Psoas muscle (tissue), 8 donors: ENCODE measurements around the gene ZMYM4. TPM values are rescaled to one million over a fixed set of nuclear protein-coding genes. Genes with fewer than 3 reads are reported as not detected.

Experiments used
- ATAC-seq, 4 donors: fragments of 200-7000 bp; cut with Tn5 transposase; one replicate each; pipeline ENCODE4 v1.9.1; 2020; ENCODE audit warnings: moderate library complexity in 3 of 4, mild to moderate bottlenecking in 2 of 4
- DNase-seq, 2 donors: peaks; one replicate each; pipeline ENCODE4 v3.0.0-alpha.2; 2020
- H3K27ac ChIP-seq: fragments of 200-600 bp; one replicate; pipeline ENCODE4 v1.8.0; 2022
- H3K27me3 ChIP-seq, 3 donors: fragments of 200-600 bp in 1 of 3; one replicate each; pipeline versions ENCODE4 v1.6.1 to v1.8.0; 2013 to 2022; ENCODE audit warnings: low read length in 2 of 3, mild to moderate bottlenecking in 2 of 3, moderate library complexity in 1 of 3; ENCODE audit not compliant: insufficient read depth in 3 of 3
- H3K36me3 ChIP-seq, 2 donors: fragments of 200-600 bp in 1 of 2; one replicate each; pipeline versions ENCODE4 v1.6.1 to v1.8.0; 2013 to 2022; ENCODE audit warnings: low read depth in 1 of 2, mild to moderate bottlenecking in 1 of 2, moderate library complexity in 1 of 2; ENCODE audit not compliant: insufficient read depth in 1 of 2
- H3K4me1 ChIP-seq: fragments of 200-600 bp; one replicate; pipeline ENCODE4 v1.8.0; 2022
- H3K4me3 ChIP-seq: fragments of 200-600 bp; one replicate; pipeline ENCODE4 v1.8.0; 2022; ENCODE audit warnings: mild to moderate bottlenecking
- H3K9me3 ChIP-seq: fragments of 200-600 bp; one replicate; pipeline ENCODE4 v1.8.0; 2022
- WGBS, 3 donors: extraction: QIAGEN DNeasy Blood & Tissue Kit; methylation state at CpG; one replicate each; pipeline versions ENCODE4 v1.1.6 to v1.1.7; 2013; 5-methylcytosine and 5-hydroxymethylcytosine counted together
- intact Hi-C, 2 donors: fragments of 100-400 bp; cut with DNase I; formaldehyde crosslinking; loops; one replicate each; pipeline versions ENCODE4 v1.11.0 to v1.14.2; 2022
- polyA plus RNA-seq, 3 donors: library from polyadenylated mRNA; stranded (reverse); fragments of 200-250 nt; gene quantifications; one replicate each; pipeline ENCODE4 v1.2.3, GENCODE V29; 2013
- total RNA-seq, 4 donors: library from RNA; stranded (reverse); fragmentation: NEBNext Ultra II Directional in 2 of 4; extraction: Animal tissue kit (Norgen Biotek cat#: 25700) in 2 of 4; gene quantifications; one replicate each; pipeline versions ENCODE4 v1.2.1 to v1.2.4, GENCODE V29; 2021 to 2023
- TF ChIP-seq, protein P1 (sequence below): fragments of 200-600 bp; IDR thresholded peaks from one replicate; pipeline ENCODE4 v1.8.0; 2022; ENCODE audit warnings: antibody characterized with exemption
- donor health status: healthy with polysubstance abuse.
- donor health status: DM: no; HTN: no; CAD: no; lungs with moderate emphysema.
- donor health status: Bipolar disorder and iron deficiency.
- donor health status: healthy.
- donor health status: DM: yes; HTN: yes; CAD: no.
- donor health status: DM: no; HTN: no; CAD: no.
- donor health status: DM: no; HTN: no; CAD: no.
- donor health status: DM: yes; HTN: yes; CAD: no.

Gene ZMYM4
- total and polyA plus RNA-seq, 7 donors = 4.6 to 32.6 (median 25.3) TPM

- no peak for ATAC-seq
- no peak for DNase-seq
- Histone ChIP-seq H3K36me3 (peaks cover 9 to 82% of the 10 kb centered on the region in 2 donors), H3K27me3 (no peaks in the 10 kb centered on the region), H3K9me3 (no peaks in the 10 kb centered on the region), H3K27ac (no peak overlapping the region), H3K4me1 (no peaks in the 10 kb centered on the region), H3K4me3 (no peak overlapping the region)
- intact Hi-C loops = loop anchor here in 1 of 2 donors (10.0 kb wide), 1 partner anchor 201 kb away; no protein-coding TSS in a partner anchor
- TF ChIP-seq, protein P1, sequence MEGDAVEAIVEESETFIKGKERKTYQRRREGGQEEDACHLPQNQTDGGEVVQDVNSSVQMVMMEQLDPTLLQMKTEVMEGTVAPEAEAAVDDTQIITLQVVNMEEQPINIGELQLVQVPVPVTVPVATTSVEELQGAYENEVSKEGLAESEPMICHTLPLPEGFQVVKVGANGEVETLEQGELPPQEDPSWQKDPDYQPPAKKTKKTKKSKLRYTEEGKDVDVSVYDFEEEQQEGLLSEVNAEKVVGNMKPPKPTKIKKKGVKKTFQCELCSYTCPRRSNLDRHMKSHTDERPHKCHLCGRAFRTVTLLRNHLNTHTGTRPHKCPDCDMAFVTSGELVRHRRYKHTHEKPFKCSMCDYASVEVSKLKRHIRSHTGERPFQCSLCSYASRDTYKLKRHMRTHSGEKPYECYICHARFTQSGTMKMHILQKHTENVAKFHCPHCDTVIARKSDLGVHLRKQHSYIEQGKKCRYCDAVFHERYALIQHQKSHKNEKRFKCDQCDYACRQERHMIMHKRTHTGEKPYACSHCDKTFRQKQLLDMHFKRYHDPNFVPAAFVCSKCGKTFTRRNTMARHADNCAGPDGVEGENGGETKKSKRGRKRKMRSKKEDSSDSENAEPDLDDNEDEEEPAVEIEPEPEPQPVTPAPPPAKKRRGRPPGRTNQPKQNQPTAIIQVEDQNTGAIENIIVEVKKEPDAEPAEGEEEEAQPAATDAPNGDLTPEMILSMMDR = no peak
Measured at GRCh38 chr1:35406103-35406502, 137.6 kb downstream of the ZMYM4 start.

GRCh38 chr1:35407743-35408142 lies 139.2 kb downstream of the ZMYM4 start:
- Histone ChIP-seq H3K4me3 (no peak overlapping the region), H3K27ac (no peak overlapping the region), H3K4me1 (no peaks in the 10 kb centered on the region), H3K27me3 (no peaks in the 10 kb centered on the region), H3K36me3 (peaks cover 9 to 80% of the 10 kb centered on the region in 2 donors), H3K9me3 (no peaks in the 10 kb centered on the region)
- 82 to 99% (median 94%) methylated on average over 4 of the region's 4 CpGs for WGBS, 3 donors
- TF ChIP-seq, protein P1 = no peak
- ATAC-seq (no peak), DNase-seq (no peak)
- intact Hi-C loops = loop anchor here in 1 of 2 donors (10.0 kb wide), 1 partner anchor 203 kb away; no protein-coding TSS in a partner anchor

GRCh38 chr1:35408925-35409324 lies 140.4 kb downstream of the ZMYM4 start:
- Histone ChIP-seq H3K9me3 (no peaks in the 10 kb centered on the region), H3K4me3 (no peak overlapping the region), H3K36me3 (peaks cover 7 to 75% of the 10 kb centered on the region in 2 donors), H3K27me3 (no peaks in the 10 kb centered on the region), H3K4me1 (no peaks in the 10 kb centered on the region), H3K27ac (no peak overlapping the region)
- WGBS, 3 donors = 97 to 100% (median 97%) methylated on average over 1 of the region's 1 CpG
- TF ChIP-seq, protein P1 = no peak
- DNase-seq (no peak), ATAC-seq (no peak)
- intact Hi-C loops = loop anchor here in 1 of 2 donors (10.0 kb wide), 1 partner anchor 204 kb away; no protein-coding TSS in a partner anchor

DNA sequence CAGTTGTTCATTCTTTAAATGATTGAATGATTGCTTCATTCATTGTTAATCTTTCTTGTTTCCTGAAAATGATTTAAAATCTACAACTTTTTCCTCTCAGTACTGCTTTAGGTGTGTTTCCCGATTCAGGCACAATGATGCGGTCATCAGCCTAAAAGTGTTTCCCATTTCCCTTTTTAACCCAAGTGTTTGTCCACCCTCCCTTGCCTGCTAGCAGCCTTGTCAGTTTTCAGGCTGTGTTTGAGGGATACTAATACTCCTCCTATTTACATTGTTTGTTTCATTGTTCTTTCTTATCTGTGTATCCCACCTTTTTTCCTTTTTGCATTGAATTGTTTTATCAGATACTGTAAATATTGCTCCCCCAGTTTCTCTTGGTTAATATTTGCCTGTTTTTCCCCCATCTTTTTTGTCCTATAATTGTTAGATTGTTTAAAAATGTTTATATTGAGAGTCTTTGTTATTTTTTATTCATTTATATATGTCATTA lies 157.6 kb downstream of the ZMYM4 start:
- WGBS, 3 donors = 59 to 74% (median 70%) methylated on average over 2 of the region's 2 CpGs
- Histone ChIP-seq H3K27me3 (no peaks in the 10 kb centered on the region), H3K9me3 (no peaks in the 10 kb centered on the region), H3K27ac (no peak overlapping the region), H3K4me3 (no peak overlapping the region), H3K4me1 (no peaks in the 10 kb centered on the region), H3K36me3 (peaks cover 0 to 25% of the 10 kb centered on the region in 2 donors)
- no peak for DNase-seq
- ATAC-seq = no peak
- intact Hi-C loops = no loop called here
- TF ChIP-seq, protein P1 = no peak

DNA sequence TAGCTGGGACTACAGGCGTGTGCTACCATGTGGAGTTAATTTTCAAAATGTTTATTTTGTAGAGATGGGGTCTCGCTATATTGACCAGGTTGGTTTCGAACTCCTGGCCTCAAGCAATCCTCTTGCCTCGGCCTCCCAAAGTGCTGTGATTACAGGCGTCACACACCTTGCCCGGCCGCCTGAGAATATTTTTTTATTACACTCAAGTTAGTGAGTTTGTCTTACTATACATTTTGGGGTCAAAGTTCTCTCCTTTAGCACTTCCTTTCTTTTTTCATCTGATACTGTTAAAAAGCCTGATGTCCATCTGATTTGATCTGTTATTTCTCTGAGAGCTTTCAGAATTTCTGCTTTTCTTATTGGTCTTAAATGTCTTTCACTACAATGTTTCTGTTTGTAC lies 159.9 kb downstream of the ZMYM4 start:
- TF ChIP-seq, protein P1 = no peak
- Histone ChIP-seq H3K27ac (no peak overlapping the region), H3K27me3 (no peaks in the 10 kb centered on the region), H3K9me3 (no peaks in the 10 kb centered on the region), H3K36me3 (peaks cover 0 to 35% of the 10 kb centered on the region in 2 donors), H3K4me3 (no peak overlapping the region), H3K4me1 (no peaks in the 10 kb centered on the region)
- DNase-seq = no peak
- no peak for ATAC-seq
- intact Hi-C loops = no loop called here
- WGBS, 3 donors = 94 to 98% (median 98%) methylated on average over 7 of the region's 7 CpGs
